DMS 273 (cell line): Measurements from ENCODE around the gene NGF.
"Not testable (repeated sequence)": the region's sequence is repeated elsewhere in the genome, so short reads cannot be mapped to it uniquely, and the experiment has no call there.

Experiments used
- DNase-seq: peaks from one replicate; lab custom pipeline; 2025; ENCODE audit not compliant: unreplicated experiment; lab: John Stamatoyannopoulos, UW

NGF gene

DNA sequence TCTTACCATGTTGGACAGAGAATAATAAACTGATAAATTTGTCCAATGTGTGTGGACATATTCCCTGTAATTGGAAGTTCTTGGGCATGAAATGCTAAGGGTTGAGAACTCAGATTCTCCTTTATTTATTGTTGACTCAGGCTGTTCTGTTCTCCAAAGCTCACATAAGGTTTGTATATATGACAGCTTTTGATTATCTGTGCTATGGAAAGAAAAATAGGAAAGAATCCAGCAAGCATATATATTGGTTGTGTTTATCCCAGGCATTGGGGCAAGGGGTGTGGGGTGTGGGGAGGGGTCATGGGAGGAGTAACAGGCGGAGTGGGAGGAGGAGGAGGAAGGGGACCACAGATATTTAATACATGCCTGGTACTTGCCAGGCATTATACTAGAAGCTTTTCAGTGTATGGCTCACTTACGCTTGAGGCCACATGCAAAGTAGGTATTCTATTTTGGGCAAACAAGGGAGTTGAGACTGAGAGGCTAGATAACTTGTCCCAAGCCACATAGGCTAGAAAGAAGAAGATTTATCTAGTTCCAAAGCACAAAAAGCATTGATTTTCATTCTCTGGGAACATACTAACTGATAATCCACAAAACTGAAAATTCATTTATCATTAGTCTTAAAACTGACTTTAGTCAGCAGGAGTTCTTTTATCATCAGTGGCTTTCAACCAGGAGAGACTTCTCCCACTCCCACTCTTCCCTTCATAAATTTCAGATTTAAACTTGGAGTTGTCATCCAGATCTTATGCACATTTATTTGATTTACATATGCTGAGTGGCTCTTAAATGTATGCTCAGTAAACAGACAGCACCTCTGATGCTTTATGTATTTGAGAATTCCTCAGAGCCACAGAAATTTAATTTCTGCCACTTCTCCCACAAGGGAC is 27.2 kb downstream of the NGF start:
- no peak for DNase-seq

DNA sequence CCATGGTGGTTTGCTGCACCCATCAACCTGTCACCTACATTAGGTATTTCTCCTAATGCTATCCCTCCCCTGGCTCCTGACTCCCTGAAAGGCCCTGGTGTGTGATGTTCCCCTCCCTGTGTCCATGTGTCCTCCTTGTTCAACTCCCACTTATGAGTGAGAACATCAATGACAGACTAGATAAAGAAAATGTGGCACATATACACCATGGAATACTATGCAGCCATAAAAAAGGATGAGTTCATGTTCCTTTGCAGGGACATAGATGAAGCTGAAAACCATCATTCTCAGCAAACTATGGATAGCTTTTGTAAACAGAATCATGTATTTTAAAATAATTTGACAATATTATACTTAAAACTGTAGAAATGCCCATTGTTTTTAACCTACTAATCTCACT is 28.5 kb downstream of the NGF start:
- DNase-seq = not testable (repeated sequence)

DNA sequence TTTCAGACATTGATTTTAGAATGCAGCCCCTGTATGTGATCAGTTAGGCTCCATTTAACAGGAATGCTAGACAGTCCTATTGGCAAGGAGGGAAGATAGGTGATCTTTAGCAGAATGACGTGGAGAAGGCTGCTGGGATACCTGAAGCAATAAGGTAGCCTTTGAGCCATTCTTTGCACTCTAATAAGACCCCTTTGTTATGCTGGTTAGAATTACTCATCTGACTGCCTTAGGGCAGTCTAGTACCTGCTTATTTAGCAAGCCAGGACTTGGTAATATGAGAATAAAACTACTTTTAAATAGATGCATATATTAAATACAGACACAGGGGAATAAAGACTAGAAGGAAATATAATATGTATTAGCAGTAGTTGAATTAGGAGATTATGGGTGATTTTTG is 29.1 kb downstream of the NGF start:
- DNase-seq = no peak

DNA sequence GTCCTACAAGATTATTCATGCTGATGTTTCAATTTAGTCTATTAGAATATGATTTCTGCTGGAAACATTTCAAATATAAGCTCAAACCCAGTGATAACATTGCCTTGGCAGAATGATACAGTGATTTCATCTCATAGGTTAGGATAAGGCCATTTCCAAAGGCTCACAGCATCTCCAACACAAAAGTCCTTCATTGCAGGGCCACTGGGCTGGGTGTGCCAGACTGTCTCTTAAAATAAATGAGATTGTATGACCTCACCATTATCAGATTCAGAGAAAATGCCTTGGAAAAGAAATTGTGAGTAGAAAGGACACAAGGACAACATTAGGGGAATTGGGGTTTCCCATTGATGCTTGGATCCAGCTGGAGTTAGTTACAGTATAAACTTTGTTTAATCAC is 30.4 kb downstream of the NGF start:
- DNase-seq = no peak

DNA sequence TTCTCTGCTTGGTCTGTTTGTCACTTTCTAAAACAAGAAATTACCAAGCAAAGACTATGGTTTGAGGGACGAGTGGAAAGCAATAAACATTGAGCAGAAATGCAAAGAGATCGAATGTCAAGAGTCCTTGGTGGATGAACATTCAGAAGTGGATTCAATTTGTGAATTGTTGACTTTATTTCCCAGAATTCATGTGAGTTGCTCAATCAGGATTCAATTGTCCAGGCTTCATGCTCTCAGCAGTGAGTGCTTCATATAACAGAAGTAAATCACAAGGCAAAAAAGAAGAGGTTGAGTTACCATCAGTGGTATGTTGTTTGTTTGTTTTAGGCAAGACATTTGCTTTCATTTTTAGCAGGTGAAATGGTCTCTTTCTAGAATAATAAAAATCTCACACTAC is 31.9 kb downstream of the NGF start:
- no peak for DNase-seq

DNA sequence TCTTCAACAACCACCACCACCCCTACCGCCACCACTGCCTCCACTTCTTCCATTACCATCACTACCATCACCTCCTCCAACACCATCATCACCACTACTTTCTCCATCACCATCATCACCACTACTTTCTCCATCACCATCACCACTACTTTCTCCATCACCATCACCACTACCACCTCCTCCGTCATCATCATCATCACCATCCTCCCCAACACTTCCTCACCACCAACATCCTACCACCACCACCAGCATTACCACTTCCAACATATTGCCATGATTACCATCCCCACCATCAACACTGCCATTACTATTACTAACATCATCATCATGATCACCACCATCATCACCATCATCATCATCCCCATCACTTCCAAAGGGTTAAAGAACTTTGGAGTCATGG is 34.7 kb downstream of the NGF start:
- DNase-seq = no peak

DNA sequence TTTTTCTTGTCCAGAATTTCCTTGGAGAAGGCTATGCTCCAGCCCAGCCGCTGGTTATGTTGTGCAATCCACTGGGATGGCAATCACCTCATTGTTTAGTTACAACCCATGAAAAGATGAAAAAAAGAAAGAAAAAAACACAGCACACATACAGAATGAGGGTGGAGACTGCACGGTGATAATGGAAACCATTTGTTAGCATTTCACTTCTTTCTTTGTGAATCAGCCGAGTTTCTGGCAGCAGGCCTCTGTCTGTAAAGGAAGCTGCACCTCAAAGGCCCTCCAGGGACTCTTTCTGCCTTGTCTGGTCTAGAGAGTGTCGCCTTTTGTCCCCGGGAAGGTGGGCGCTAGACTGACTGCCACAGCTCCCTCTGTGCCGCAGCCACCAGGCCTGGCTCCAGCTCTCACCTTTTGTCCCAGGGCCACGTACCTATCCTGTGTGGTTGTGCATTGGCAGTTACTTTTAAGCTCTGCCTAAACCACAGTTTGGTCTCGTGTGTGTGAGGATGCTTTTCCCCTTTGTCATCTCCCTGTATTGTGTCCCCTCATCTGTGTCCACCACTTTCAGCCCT is 35.6 kb downstream of the NGF start:
- DNase-seq = no peak

DNA sequence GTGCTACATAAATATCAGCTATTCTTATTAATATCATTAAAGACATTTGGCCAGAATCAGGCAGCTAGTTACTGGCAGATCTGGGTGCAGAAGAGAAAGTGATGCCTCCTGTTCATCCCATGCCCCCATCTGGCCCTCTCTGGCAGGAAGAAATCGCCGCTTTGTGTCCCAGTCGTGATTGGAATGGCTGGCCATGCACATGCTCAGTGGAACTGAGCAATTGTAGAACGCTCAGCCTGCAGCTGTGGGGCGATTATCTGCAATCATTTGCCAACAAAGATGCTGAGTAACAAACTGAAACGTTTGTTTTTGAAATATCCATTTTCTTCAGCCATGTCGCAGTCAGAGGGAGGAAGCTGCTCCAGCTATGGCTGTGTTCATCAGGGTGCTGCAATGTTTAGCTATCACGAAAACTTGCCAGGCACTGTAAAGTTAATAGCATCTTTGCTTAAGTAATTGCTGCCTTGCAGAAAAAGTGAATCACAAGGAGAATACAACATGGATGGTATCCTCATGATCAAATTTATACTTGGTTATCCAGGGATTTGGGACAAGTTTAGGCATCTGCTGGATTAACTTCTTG is 36.5 kb downstream of the NGF start:
- peak; percentile 43 for DNase-seq

DNA sequence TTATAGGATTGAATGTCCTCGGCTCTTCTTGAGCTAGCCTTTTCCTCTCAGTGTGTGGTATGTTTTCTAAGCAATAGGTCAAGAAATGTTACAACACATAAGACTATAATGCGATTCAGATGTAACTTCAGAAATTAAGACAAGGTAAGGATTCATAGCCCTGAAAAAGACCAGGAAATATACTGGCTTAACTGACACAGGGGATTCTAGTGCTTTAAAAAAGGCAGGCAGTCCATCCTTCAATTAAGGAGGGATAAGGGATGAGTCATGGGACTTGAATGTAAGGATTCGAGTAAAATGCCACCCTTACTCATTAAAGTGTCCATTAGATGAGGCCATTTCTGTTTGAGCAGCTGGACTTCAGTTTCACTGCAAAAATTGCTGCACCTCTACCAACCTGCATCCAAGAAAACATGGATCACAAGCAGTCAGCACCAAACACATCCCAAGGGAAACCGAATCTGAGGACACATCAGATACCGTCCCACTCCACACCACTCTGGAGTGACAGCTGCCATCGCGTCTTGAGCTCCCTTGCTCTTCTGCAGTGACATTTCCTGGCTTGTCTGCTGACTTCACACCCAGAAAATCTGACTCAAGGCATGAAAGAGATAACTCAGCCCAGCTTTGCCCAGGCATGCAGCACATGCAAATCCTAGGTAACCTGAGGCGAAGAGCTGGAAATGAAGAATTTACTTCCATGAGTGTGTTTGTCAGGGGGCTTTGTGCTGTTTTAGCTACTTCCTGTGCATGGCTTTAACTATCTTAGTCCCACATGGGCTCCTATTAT is 37.8 kb downstream of the NGF start:
- peak; percentile 62 for DNase-seq

DNA sequence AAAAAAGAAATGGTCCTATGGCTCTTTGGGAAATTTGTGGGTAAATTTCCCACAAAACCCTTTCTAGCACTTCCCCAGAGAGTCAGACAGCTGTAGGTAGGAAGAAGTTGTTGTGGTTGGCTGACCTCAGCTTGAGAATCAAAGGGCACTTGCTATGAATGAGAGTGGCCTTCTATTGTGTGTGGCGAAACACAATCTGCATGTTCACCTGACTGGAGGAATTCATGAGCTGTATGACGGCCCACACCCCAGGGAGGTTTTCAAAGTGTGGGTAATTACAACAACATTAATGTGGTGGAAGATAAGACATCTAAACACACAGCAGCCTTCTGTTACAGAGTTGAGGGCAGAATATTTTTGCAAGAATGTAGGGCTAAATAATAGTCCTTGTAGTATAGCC is 38.8 kb downstream of the NGF start:
- DNase-seq = no peak

DNA sequence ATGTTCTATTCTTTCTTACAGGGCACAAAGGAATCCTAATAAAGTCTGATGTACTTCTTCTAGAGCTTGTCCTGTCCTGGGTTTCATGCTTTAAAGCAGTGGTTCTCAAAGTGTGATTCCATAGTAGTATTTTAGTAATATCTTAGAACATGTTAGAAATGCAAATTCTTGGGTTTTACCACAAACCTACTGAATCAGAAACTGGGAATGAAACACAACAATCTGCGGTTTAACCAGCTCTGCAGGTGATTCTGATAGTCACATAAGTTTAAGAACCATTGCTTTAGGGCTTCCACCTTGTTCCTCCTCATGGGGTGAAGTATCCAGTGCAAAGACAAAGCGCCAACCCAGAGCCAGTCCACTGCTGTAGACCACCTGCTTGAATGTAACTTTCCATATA is 41.1 kb downstream of the NGF start:
- DNase-seq = no peak

DNA sequence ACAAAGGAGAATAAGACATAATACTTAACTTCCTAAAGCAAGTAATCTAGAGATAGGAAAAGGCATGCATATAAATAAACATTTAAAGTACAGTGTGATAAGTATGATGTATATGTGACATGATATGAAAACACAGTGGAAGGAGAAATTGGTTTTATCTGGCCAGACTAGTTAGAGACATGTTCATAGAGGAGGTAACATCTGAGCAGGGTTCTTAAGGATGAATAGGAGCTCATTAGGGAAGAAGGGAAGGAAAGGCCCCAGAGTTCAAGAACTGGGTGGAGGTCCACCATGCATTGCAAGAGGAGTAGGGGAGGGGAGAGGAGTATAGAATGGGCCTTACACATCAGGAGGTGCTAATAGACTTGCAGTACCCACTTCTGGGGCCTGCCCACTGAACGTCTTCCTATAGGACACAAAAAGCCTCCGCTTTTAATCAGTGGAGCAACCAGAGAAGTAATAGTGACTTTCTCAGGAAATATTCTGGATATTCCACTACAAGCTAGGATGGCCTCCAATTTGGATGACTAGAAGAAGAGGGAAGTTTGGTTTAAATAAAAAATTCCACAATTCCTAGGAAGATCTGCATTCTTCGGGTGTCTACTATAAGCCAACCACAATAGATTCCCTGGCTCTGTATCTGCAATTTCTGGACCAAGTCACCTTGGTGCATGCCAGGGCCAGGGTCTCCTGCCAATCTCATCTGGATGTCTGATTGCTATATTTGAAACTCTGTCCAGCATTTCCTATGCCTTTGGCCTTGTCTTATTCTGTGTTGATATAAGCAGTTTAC is 41.9 kb downstream of the NGF start:
- DNase-seq = no peak

DNA sequence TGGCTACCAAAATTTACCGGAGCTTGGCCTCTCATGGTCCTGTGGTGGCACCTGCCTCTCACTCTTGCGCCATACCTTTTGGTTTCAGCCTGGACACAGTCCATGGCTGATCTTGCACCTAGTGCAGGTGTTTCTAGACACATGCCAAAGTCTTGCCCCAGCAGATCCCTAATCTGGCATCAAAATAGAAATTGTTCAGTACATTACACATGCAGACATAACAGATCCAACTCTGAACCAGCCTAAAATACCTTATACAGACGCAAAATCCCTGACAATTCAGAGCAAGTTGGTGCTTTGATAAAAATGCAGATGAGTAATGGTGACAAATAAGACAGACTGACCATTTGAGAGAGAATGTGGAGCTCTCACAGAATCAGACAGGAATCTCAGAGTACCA is 44.1 kb downstream of the NGF start:
- no peak for DNase-seq

DNA sequence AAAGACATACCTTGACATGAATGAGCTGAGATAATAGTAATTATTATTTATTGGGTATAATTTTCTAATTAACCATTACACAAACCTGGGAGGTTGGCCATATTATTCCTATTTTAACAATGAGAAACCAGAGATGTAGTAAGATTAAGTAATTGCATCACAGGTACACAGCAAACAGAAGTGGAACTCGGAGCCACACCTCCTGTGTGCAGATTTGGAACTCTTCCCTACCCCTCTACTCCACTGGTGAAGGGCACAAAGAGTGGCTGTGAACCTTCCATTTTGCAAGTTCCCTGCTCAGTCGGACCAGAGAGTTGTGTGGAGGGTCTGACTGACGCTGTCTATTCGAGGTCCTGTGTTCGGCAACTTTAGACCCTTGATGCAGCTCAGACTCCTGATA is 45.0 kb downstream of the NGF start:
- DNase-seq = no peak

DNA sequence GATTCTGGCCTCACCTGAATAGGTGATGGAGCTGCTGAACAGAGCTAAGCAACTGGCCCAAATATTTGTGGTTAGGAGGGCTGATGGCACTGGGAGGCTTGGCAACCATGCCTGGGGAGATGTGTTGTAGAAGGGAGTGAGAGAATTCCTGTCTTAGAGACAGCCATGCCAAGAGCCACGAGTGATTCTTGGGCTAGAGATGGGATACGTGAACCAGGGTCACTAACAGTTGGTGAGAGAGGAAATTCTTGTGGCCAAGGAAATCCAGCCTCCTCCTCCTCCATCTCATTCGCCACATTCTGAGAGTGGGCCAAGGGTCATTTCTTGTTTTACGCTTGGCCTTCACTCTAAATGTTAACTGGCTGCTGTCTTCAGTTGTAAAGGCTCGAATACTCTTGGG is 46.3 kb downstream of the NGF start:
- no peak for DNase-seq

DNA sequence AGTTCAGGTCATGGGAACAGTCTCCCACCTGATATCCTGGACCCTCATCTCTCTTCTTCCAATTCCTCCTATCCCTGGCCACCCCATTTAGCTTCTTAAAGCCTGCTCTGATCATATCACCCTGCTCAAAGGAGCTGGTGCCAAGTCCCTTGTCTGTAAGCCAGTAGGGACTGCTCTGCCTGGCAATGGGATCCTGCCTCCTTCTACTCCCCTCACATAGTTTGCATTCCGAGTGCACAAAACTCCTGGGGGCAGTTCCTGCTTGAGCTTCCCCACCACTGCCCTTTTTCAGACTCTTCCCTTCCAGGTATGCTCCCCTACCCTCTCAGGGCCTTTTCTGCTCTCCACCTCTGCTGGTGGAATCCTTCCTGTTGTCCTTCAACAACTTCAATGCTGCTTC is 48.1 kb downstream of the NGF start:
- no peak for DNase-seq

DNA sequence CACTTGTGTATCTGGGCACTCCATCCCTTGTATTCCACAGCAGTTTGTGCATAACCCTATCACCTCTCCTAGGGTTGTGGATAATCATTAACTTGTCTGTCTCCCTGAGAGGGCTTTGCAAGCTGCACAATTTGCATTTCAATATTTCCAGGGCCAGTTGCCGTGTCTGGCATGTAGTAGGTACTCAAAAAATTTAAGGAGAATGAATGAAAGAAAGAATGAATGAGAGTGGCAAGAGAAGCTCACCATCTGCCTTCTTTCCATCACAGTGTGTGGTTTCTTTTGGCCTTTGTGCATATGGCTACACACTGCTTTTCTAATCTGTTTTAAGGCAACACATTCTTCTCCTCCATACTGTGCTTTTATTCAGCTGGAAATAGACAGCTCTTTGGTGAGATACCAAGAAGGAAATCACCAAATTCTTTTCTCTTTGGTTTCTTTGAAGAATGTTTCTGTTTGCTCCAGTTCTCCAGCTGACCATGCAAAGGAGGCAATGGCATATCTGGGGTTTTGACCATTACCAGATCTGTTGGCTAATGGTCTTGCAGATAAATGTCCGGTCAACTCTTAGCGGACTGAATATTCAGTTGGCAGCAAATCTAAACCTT is 49.4 kb downstream of the NGF start:
- no peak for DNase-seq

DNA sequence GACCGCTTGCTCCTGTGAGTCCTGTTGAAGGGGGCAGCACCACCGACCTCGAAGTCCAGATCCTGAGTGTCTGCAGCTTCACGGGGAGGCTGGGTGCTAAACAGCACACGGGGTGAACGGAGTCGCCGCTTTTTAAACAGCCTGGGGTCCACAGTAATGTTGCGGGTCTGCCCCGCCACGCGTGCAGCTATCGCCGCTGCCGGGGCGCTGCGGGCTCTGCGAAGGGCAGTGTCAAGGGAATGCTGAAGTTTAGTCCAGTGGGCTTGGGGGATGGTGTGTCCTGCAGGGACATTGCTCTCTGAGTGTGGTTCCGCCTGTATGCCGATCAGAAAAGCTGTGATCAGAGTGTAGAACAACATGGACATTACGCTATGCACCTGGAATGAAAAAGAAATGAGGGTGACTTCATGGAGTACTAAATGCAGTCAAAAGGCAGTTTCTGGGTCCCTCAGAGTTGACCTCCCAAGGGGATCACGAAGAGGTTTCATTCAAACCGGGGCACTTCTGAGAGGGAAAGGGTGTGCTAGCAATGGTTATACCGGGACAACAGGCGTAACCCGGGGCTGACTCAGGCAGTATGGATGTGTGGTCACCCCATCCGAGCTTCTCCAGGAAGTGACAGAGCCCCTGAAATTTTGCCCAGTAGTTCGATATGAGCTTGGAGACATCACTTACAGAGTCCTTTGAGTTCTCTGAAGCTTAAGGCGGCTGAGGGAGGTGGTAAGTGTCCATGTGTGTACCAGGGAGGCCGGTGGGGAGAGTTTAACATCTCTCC is 51.4 kb downstream of the NGF start:
- DNase-seq = no peak

DNA sequence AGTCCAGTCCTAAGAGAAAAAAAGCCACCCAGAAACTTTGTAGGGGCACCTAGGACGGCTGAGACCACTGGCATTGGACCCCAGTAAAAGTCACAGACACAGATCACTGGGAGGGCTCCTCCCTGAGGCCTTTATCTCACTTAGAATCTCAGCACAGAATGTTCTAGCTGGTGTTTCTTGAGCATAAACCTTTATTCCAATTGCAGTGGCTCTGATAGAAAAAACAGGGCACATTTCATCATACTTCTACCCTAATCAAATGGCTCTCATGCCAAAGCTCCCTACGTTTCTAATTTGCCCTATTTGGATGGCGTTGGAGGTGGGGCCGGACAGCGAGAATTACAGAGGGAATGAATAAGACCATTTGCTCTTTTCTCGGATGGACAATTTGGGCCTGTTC is 53.8 kb downstream of the NGF start:
- no peak for DNase-seq

DNA sequence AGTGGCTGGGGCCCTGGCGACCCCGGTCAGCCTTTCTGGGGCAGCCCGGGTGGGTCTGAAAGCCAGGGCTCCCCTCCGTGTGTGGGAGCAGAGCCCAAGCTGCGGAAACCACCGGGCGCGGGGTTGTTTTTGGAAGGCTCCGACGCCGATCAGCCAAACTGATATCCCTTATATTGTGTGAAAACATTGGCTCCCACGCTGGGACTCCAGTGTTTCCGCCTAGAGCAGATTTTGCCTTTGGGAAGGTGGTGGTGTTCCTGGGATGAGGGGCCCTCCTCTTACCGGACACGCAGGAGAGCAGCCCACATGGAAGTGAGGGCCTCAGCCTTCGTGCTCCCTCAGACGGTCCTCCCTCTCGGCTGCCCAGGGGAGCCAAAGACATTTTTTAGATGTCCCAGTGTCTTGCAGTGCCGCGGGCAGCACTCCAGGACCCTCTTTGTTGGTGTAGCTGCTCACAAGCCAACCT is 54.3 kb downstream of the NGF start:
- no peak for DNase-seq
